ENCODE results near the gene TNPO3.
"Not testable (repeated sequence)": the region's sequence is repeated elsewhere in the genome, so short reads cannot be mapped to it uniquely, and the experiment has no call there.

The TNPO3 gene

GRCh38 chr7:129076886-129077285 lies 22.0 kb upstream of the TNPO3 start:
- H3K27ac Mint-ChIP-seq, result no peak overlapping the region
- H3K4me1 Mint-ChIP-seq, result peaks cover 9% of the 10 kb centered on the region
- H3K9me3 Mint-ChIP-seq, result no peaks in the 10 kb centered on the region
- no peak overlapping the region for H3K4me3 Mint-ChIP-seq
- no peak for DNase-seq (ENCODE audit: low spot score in 2 of 2)
- ATAC-seq, result no peak
- H3K36me3 Mint-ChIP-seq, result no peaks in the 10 kb centered on the region

GRCh38 chr7:129074994-129075393 lies 20.1 kb upstream of the TNPO3 start:
- no peak for DNase-seq (ENCODE audit: low spot score in 2 of 2)
- Mint-ChIP-seq H3K36me3 (no peaks in the 10 kb centered on the region), H3K9me3 (no peaks in the 10 kb centered on the region), H3K4me1 (peaks cover 9% of the 10 kb centered on the region), H3K4me3 (no peak overlapping the region), H3K27ac (no peak overlapping the region)
- no peak for ATAC-seq

GRCh38 chr7:129074361-129074871 lies 19.5 kb upstream of the TNPO3 start:
- Mint-ChIP-seq H3K4me1 (peaks cover 9% of the 10 kb centered on the region), H3K9me3 (no peaks in the 10 kb centered on the region), H3K27ac (no peak overlapping the region), H3K4me3 (no peak overlapping the region), H3K36me3 (no peaks in the 10 kb centered on the region)
- ATAC-seq (no peak), DNase-seq (ENCODE audit: low spot score in 2 of 2) (no peak)

GRCh38 chr7:129073738-129074137 lies 18.8 kb upstream of the TNPO3 start:
- H3K4me3 Mint-ChIP-seq, result no peak overlapping the region
- H3K27ac Mint-ChIP-seq, result no peak overlapping the region
- DNase-seq (ENCODE audit: low spot score in 2 of 2) (no peak), ATAC-seq (no peak)
- H3K36me3 Mint-ChIP-seq, result no peaks in the 10 kb centered on the region
- H3K9me3 Mint-ChIP-seq, result no peaks in the 10 kb centered on the region
- peaks cover 9% of the 10 kb centered on the region for H3K4me1 Mint-ChIP-seq

GRCh38 chr7:129073204-129073603 lies 18.3 kb upstream of the TNPO3 start:
- no peak for ATAC-seq
- Mint-ChIP-seq H3K4me3 (no peak overlapping the region), H3K4me1 (peaks cover 9% of the 10 kb centered on the region), H3K9me3 (no peaks in the 10 kb centered on the region), H3K36me3 (no peaks in the 10 kb centered on the region), H3K27ac (no peak overlapping the region)
- DNase-seq (ENCODE audit: low spot score in 2 of 2), result no peak

GRCh38 chr7:129072479-129073011 lies 17.6 kb upstream of the TNPO3 start:
- no peak for DNase-seq (ENCODE audit: low spot score in 2 of 2)
- peak; percentile 72 for ATAC-seq
- H3K27ac Mint-ChIP-seq, result peak overlapping the region; percentile 12

GRCh38 chr7:129069021-129069420 lies 14.1 kb upstream of the TNPO3 start:
- no peaks in the 10 kb centered on the region for H3K36me3 Mint-ChIP-seq
- peaks cover 9% of the 10 kb centered on the region for H3K4me1 Mint-ChIP-seq
- no peak overlapping the region for H3K4me3 Mint-ChIP-seq
- ATAC-seq (no peak), DNase-seq (ENCODE audit: low spot score in 2 of 2) (no peak)
- no peaks in the 10 kb centered on the region for H3K9me3 Mint-ChIP-seq
- no peak overlapping the region for H3K27ac Mint-ChIP-seq

More at GRCh38 chr7:129072479-129073011, 17.6 kb upstream of the TNPO3 start:
- Mint-ChIP-seq H3K36me3 (no peaks in the 10 kb centered on the region), H3K4me3 (no peak overlapping the region), H3K4me1 (peaks cover 9% of the 10 kb centered on the region), H3K9me3 (no peaks in the 10 kb centered on the region)

GRCh38 chr7:129067943-129068548 lies 13.1 kb upstream of the TNPO3 start:
- Mint-ChIP-seq H3K4me3 (no peak overlapping the region), H3K9me3 (no peaks in the 10 kb centered on the region), H3K4me1 (peaks cover 9% of the 10 kb centered on the region), H3K36me3 (no peaks in the 10 kb centered on the region), H3K27ac (no peak overlapping the region)
- ATAC-seq, result no peak
- no peak for DNase-seq (ENCODE audit: low spot score in 2 of 2)

GRCh38 chr7:129067132-129067561 lies 12.2 kb upstream of the TNPO3 start:
- H3K36me3 Mint-ChIP-seq; H3K4me1 Mint-ChIP-seq; DNase-seq (ENCODE audit: low spot score in 2 of 2); H3K4me3 Mint-ChIP-seq; H3K9me3 Mint-ChIP-seq; H3K27ac Mint-ChIP-seq; ATAC-seq: not testable (repeated sequence)

- no peak overlapping the region for H3K4me3 Mint-ChIP-seq
- no peak overlapping the region for H3K27ac Mint-ChIP-seq
- H3K4me1 Mint-ChIP-seq, result no peaks in the 10 kb centered on the region
- no peaks in the 10 kb centered on the region for H3K9me3 Mint-ChIP-seq
- DNase-seq (ENCODE audit: low spot score in 2 of 2) (no peak), ATAC-seq (no peak)
- H3K36me3 Mint-ChIP-seq, result no peaks in the 10 kb centered on the region
Measured at GRCh38 chr7:129066290-129067131, 11.6 kb upstream of the TNPO3 start.

GRCh38 chr7:129055861-129056464 lies 1.1 kb upstream of the TNPO3 start:
- peak overlapping the region; percentile 99 for H3K27ac Mint-ChIP-seq
- H3K9me3 Mint-ChIP-seq, result no peaks in the 10 kb centered on the region
- peak overlapping the region; percentile 95 for H3K4me3 Mint-ChIP-seq
- ATAC-seq (no peak), DNase-seq (ENCODE audit: low spot score in 2 of 2) (no peak)
- peaks cover 24% of the 10 kb centered on the region for H3K36me3 Mint-ChIP-seq
- H3K4me1 Mint-ChIP-seq, result peaks cover 22% of the 10 kb centered on the region

- ATAC-seq (peak; percentile 45), DNase-seq (ENCODE audit: low spot score in 2 of 2) (no peak)
- Mint-ChIP-seq H3K36me3 (peaks cover 30% of the 10 kb centered on the region), H3K4me3 (peak overlapping the region; percentile 95), H3K27ac (peak overlapping the region; percentile 99), H3K9me3 (no peaks in the 10 kb centered on the region), H3K4me1 (peaks cover 27% of the 10 kb centered on the region)
Measured at GRCh38 chr7:129055294-129055816, 444 bp upstream of the TNPO3 start.

GRCh38 chr7:129053938-129054437 lies 923 bp downstream of the TNPO3 start:
- Mint-ChIP-seq H3K4me1 (peaks cover 38% of the 10 kb centered on the region), H3K4me3 (peak overlapping the region; percentile 95), H3K36me3 (peaks cover 44% of the 10 kb centered on the region), H3K27ac (peak overlapping the region; percentile 99), H3K9me3 (no peaks in the 10 kb centered on the region)
- no peak for ATAC-seq
- DNase-seq (ENCODE audit: low spot score in 2 of 2), result no peak

GRCh38 chr7:129052441-129052840 lies 2.5 kb downstream of the TNPO3 start:
- ATAC-seq, result no peak
- no peak for DNase-seq (ENCODE audit: low spot score in 2 of 2)
- Mint-ChIP-seq H3K9me3 (no peaks in the 10 kb centered on the region), H3K4me3 (peak overlapping the region; percentile 95), H3K36me3 (peaks cover 59% of the 10 kb centered on the region), H3K4me1 (peaks cover 42% of the 10 kb centered on the region), H3K27ac (no peak overlapping the region)

GRCh38 chr7:129051459-129051858 lies 3.5 kb downstream of the TNPO3 start:
- H3K27ac Mint-ChIP-seq; H3K4me3 Mint-ChIP-seq; DNase-seq (ENCODE audit: low spot score in 2 of 2); ATAC-seq; H3K9me3 Mint-ChIP-seq: not testable (repeated sequence)
- peaks cover 51% of the 10 kb centered on the region for H3K4me1 Mint-ChIP-seq
- peaks cover 59% of the 10 kb centered on the region for H3K36me3 Mint-ChIP-seq
